Liver (tissue), 3 donors: ENCODE results near the gene TFDP2.

ENCODE experiments used
- CTCF ChIP-seq: fragments of 150-350 bp; IDR thresholded peaks from 2 replicates; pipeline ENCODE4 v1.5.1; 2017; ENCODE audit warnings: improper control_type of control experiment, low read depth, low read length; ENCODE audit not compliant: missing input control
- EGR1 ChIP-seq, 2 donors: IDR thresholded peaks; 2 replicates each; pipeline ENCODE4 v1.6.1; 2016 to 2018; ENCODE audit warnings: antibody characterized with exemption in 2 of 2, low read depth in 2 of 2
- JUND ChIP-seq, 2 donors: IDR thresholded peaks; 2 replicates each; pipeline ENCODE4 v1.6.1; 2016; ENCODE audit warnings: antibody characterized with exemption in 2 of 2
- RAD21 ChIP-seq, 2 donors: IDR thresholded peaks; 2 replicates each; pipeline ENCODE4 v1.6.1; 2016; ENCODE audit warnings: antibody characterized with exemption in 2 of 2, mild to moderate bottlenecking in 2 of 2
- REST ChIP-seq: IDR thresholded peaks from 2 replicates; pipeline ENCODE4 v1.6.1; 2016; ENCODE audit warnings: antibody characterized with exemption, mild to moderate bottlenecking
- TAF1 ChIP-seq: conservative IDR thresholded peaks from 2 replicates; pipeline ENCODE4 v1.6.1; 2016; ENCODE audit warnings: antibody characterized with exemption, mild to moderate bottlenecking
- YY1 ChIP-seq: IDR thresholded peaks from 2 replicates; pipeline ENCODE4 v1.6.1; 2016; ENCODE audit warnings: antibody characterized with exemption, mild to moderate bottlenecking
- TF ChIP-seq, protein P1 (sequence below): IDR thresholded peaks from 2 replicates; pipeline ENCODE4 v1.6.1; 2016; ENCODE audit warnings: antibody characterized with exemption
- donor health status: healthy.
- donor health status: healthy.

- TF ChIP-seq CTCF, result no peak
- no peak for TF ChIP-seq TAF1
- TF ChIP-seq YY1, result no peak
- no peak for TF ChIP-seq RAD21 (IDR thresholded peaks at IDR 0.05)
- TF ChIP-seq JUND (IDR thresholded peaks at IDR 0.05), result no peak
- TF ChIP-seq, protein P1, sequence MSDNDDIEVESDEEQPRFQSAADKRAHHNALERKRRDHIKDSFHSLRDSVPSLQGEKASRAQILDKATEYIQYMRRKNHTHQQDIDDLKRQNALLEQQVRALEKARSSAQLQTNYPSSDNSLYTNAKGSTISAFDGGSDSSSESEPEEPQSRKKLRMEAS, result no peak
- no peak for TF ChIP-seq REST
- TF ChIP-seq EGR1 (IDR thresholded peaks at IDR 0.05; ENCODE audit: low read depth in 2 of 2), result no peak
Observed at GRCh38 chr3:141942006-141942405, 207.3 kb downstream of the TFDP2 start.
